ENCODE results near the gene GRIP2. TPM values are rescaled to one million over a fixed set of nuclear protein-coding genes. Genes with fewer than 3 reads are reported as not detected.
A peak's percentile ranks its signal among the peaks of the same experiment; 100 is the strongest.

GRIP2 gene
- polyA plus RNA-seq, 1 donor (not counting 4 experiments of a cell fraction or from before 2014, with no cell fraction given) = 0.01 TPM

DNA sequence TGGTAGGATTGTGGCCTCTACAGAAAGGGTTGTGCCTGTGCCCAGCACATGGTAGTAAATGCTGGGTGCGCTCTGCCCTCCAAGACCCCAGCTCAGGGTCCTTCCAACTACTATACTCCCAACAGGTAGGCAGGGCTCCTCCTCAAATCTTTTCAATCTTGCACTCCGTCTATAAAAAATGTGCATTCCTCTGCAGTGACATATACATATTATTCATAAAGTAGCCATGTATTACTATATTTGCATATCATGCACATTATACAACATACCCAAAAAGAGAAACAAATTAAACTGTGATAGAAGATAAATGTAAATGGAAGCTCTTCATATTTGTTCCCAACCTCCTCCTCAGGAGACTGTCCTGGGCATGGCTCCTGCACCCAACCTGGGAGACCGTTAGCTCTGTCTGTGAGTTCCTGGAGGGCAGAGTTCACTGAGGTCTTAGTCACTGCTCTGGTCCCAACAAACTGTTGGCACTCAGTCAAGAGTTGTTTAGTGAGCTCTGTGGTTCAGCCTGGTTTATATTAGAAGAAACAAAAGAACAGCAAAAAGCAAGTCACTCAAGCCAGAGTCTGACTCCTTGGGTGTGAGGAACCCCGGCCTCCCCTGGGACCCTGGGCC, 47.7 kb upstream of the GRIP2 start:
- H3K36me3 ChIP-seq (ENCODE audit: control insufficient read depth in 2 of 2, extremely low read depth in 1 of 2, insufficient read depth in 2 of 2, low read length in 2 of 2) = no peaks in the 10 kb centered on the region
- TF ChIP-seq EZH2 (IDR thresholded peaks at IDR 0.05; ENCODE audit: low read length) = no peak
- TF ChIP-seq, protein P1, sequence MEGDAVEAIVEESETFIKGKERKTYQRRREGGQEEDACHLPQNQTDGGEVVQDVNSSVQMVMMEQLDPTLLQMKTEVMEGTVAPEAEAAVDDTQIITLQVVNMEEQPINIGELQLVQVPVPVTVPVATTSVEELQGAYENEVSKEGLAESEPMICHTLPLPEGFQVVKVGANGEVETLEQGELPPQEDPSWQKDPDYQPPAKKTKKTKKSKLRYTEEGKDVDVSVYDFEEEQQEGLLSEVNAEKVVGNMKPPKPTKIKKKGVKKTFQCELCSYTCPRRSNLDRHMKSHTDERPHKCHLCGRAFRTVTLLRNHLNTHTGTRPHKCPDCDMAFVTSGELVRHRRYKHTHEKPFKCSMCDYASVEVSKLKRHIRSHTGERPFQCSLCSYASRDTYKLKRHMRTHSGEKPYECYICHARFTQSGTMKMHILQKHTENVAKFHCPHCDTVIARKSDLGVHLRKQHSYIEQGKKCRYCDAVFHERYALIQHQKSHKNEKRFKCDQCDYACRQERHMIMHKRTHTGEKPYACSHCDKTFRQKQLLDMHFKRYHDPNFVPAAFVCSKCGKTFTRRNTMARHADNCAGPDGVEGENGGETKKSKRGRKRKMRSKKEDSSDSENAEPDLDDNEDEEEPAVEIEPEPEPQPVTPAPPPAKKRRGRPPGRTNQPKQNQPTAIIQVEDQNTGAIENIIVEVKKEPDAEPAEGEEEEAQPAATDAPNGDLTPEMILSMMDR (optimal IDR thresholded peaks at IDR 0.05 in 1 of 3, IDR thresholded peaks at IDR 0.05 in 1 of 3, conservative IDR thresholded peaks at IDR 0.05 in 1 of 3; ENCODE audit: extremely low read depth in 1 of 3, insufficient read depth in 2 of 3, low read length in 3 of 3) = no peak
- DNase-seq (ENCODE audit: low read depth, low spot score) (no peak), FAIRE-seq (peak; percentile 63)
- dilution Hi-C loops (cut with MboI; ENCODE audit: extremely low pct_ligation_motif_present, low sequenced_read_pairs) = no loop called here
- H3K79me2 ChIP-seq (ENCODE audit: control insufficient read depth, insufficient read depth, low read length) = no peaks in the 10 kb centered on the region
- peaks cover 9% of the 10 kb centered on the region for H3K4me1 ChIP-seq (ENCODE audit: control insufficient read depth, extremely low read depth, insufficient read depth, low read length)
- no peak overlapping the region for H3K9ac ChIP-seq (ENCODE audit: control insufficient read depth, extremely low read depth, insufficient read depth, low read length)
- peaks cover 25% of the 10 kb centered on the region for H3K27me3 ChIP-seq (ENCODE audit: control insufficient read depth, extremely low read depth, insufficient read depth, low read length)
- H3K4me2 ChIP-seq (ENCODE audit: control insufficient read depth, extremely low read depth, insufficient read depth, low read depth, low read length) = no peak overlapping the region
- no peak overlapping the region for H3K4me3 ChIP-seq (ENCODE audit: control insufficient read depth in 2 of 3, extremely low read depth in 1 of 3, insufficient read depth in 2 of 3, low read depth in 1 of 3, low read length in 3 of 3)
- no peaks in the 10 kb centered on the region for H3K9me3 ChIP-seq (ENCODE audit: control insufficient read depth, low read depth, low read length)
- no peaks in the 10 kb centered on the region for H4K20me1 ChIP-seq (ENCODE audit: control insufficient read depth, extremely low read depth, insufficient read depth, low read length)
- no peak overlapping the region for H3K27ac ChIP-seq (ENCODE audit: control insufficient read depth, insufficient read depth, low read length)
- no peaks in the 10 kb centered on the region for H3K9me1 ChIP-seq (ENCODE audit: control insufficient read depth, extremely low read depth, insufficient read depth, low read length)
- H2AFZ ChIP-seq (ENCODE audit: control insufficient read depth, low read length) = no peak overlapping the region

DNA sequence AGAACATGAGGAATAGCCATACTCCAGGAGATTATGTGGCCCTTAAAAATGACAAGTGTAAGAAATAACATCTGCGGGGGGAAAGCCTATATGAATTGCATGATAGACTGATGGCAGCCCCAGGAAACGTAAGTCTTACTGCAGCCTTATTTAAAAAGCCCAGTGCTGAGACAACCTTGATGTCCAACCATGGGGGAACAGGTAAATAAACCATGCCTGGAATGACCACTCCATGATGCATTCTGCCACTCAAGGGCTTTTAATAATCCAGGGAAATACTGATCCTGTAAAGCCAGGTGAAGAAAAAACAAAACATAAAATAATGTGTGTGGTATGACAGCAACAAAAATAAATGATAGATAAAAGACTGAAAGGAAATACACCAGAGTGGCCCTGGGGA, 46.5 kb upstream of the GRIP2 start:
- Histone ChIP-seq H4K20me1 (ENCODE audit: control insufficient read depth, extremely low read depth, insufficient read depth, low read length) (no peaks in the 10 kb centered on the region), H3K36me3 (ENCODE audit: control insufficient read depth in 2 of 2, extremely low read depth in 1 of 2, insufficient read depth in 2 of 2, low read length in 2 of 2) (no peaks in the 10 kb centered on the region), H3K9me1 (ENCODE audit: control insufficient read depth, extremely low read depth, insufficient read depth, low read length) (no peaks in the 10 kb centered on the region), H3K27ac (ENCODE audit: control insufficient read depth, insufficient read depth, low read length) (no peak overlapping the region), H3K27me3 (ENCODE audit: control insufficient read depth, extremely low read depth, insufficient read depth, low read length) (peaks cover 28% of the 10 kb centered on the region), H3K79me2 (ENCODE audit: control insufficient read depth, insufficient read depth, low read length) (no peaks in the 10 kb centered on the region), H3K9ac (ENCODE audit: control insufficient read depth, extremely low read depth, insufficient read depth, low read length) (no peak overlapping the region), H3K4me2 (ENCODE audit: control insufficient read depth, extremely low read depth, insufficient read depth, low read depth, low read length) (no peak overlapping the region), H2AFZ (ENCODE audit: control insufficient read depth, low read length) (no peak overlapping the region), H3K4me1 (ENCODE audit: control insufficient read depth, extremely low read depth, insufficient read depth, low read length) (peaks cover 9% of the 10 kb centered on the region), H3K4me3 (ENCODE audit: control insufficient read depth in 2 of 3, extremely low read depth in 1 of 3, insufficient read depth in 2 of 3, low read depth in 1 of 3, low read length in 3 of 3) (no peak overlapping the region), H3K9me3 (ENCODE audit: control insufficient read depth, low read depth, low read length) (no peaks in the 10 kb centered on the region)
- FAIRE-seq (no peak), DNase-seq (ENCODE audit: low read depth, low spot score) (no peak)
- dilution Hi-C loops (cut with MboI; ENCODE audit: extremely low pct_ligation_motif_present, low sequenced_read_pairs) = no loop called here
- no peak for TF ChIP-seq EZH2 (IDR thresholded peaks at IDR 0.05; ENCODE audit: low read length)
- TF ChIP-seq, protein P1 (optimal IDR thresholded peaks at IDR 0.05 in 1 of 3, IDR thresholded peaks at IDR 0.05 in 1 of 3, conservative IDR thresholded peaks at IDR 0.05 in 1 of 3; ENCODE audit: extremely low read depth in 1 of 3, insufficient read depth in 2 of 3, low read length in 3 of 3) = no peak
